Chondrocyte (in vitro differentiated cells): ENCODE data around the gene TIPRL. TPM values are rescaled to one million over a fixed set of nuclear protein-coding genes. Genes with fewer than 3 reads are reported as not detected.
A peak's percentile ranks its signal among the peaks of the same experiment; 100 is the strongest.

Source experiments
- DNase-seq: peaks from one replicate; pipeline ENCODE4 v3.0.0; 2021; ENCODE audit warnings: mixed read lengths, low spot score
- H3K27ac Mint-ChIP-seq: one replicate; pipeline ENCODE4 v1.8.0; 2021; ENCODE audit warnings: mild to moderate bottlenecking, moderate library complexity, mixed read lengths; ENCODE audit not compliant: unreplicated experiment
- H3K27me3 Mint-ChIP-seq: 2 replicates; pipeline ENCODE4 v1.8.0; 2021; ENCODE audit warnings: low read depth, mixed read lengths
- H3K36me3 Mint-ChIP-seq: 2 replicates; pipeline ENCODE4 v1.8.0; 2021; ENCODE audit warnings: low read depth, mixed read lengths
- H3K4me1 Mint-ChIP-seq: 2 replicates; pipeline ENCODE4 v1.8.0; 2021; ENCODE audit warnings: low read depth, mild to moderate bottlenecking, mixed read lengths
- H3K4me3 Mint-ChIP-seq: one replicate; pipeline ENCODE4 v1.8.0; 2021; ENCODE audit warnings: mild to moderate bottlenecking, moderate library complexity, mixed read lengths; ENCODE audit not compliant: unreplicated experiment
- H3K9me3 Mint-ChIP-seq: 2 replicates; pipeline ENCODE4 v1.8.0; 2021; ENCODE audit warnings: low read depth, mixed read lengths
- total RNA-seq: library from RNA; stranded (reverse); gene quantifications from 3 replicates; pipeline ENCODE4 v1.2.1, GENCODE V29; 2021
- TF ChIP-seq, protein P1 (sequence below): fragments of 200-600 bp; sonication (generic); IDR thresholded peaks from 2 replicates; pipeline ENCODE4 v1.5.0; 2021; ENCODE audit warnings: antibody characterized with exemption, mild to moderate bottlenecking, moderate library complexity

The TIPRL gene
- total RNA-seq, 1 donor from 2014 or later, result 37.4 TPM

DNA sequence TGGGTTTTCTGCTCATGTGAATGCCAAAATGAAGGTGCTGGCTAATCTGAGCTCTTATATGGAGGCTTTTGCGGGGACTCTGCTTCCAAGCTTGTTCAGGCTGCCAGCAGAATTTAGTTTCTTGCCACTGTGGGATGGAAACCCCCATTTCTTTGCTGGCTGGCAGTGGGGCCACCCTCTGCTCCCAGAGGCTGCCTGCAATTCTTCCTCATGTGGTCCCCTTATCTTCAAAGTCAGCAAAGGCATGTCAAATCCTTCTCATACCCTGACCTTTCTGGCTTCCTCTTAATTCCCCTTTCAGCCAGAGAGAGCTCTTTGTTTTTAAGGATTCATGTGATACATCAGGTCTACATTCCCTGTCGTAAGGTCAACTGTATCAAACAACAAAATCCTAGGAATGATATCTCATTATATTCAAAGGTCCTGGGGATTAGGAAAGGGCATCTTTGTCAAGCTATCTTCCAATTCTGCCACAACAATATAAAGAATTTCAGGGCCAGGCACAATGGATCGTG lies 36.8 kb upstream of the TIPRL start:
- Mint-ChIP-seq H3K27me3 (no peaks in the 10 kb centered on the region), H3K36me3 (peaks cover 3% of the 10 kb centered on the region), H3K27ac (no peak overlapping the region), H3K9me3 (no peaks in the 10 kb centered on the region), H3K4me3 (no peak overlapping the region), H3K4me1 (peaks cover 18% of the 10 kb centered on the region)
- DNase-seq, result no peak
- TF ChIP-seq, protein P1, sequence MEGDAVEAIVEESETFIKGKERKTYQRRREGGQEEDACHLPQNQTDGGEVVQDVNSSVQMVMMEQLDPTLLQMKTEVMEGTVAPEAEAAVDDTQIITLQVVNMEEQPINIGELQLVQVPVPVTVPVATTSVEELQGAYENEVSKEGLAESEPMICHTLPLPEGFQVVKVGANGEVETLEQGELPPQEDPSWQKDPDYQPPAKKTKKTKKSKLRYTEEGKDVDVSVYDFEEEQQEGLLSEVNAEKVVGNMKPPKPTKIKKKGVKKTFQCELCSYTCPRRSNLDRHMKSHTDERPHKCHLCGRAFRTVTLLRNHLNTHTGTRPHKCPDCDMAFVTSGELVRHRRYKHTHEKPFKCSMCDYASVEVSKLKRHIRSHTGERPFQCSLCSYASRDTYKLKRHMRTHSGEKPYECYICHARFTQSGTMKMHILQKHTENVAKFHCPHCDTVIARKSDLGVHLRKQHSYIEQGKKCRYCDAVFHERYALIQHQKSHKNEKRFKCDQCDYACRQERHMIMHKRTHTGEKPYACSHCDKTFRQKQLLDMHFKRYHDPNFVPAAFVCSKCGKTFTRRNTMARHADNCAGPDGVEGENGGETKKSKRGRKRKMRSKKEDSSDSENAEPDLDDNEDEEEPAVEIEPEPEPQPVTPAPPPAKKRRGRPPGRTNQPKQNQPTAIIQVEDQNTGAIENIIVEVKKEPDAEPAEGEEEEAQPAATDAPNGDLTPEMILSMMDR, result no peak

GRCh38 chr1:168145184-168146159 lies 33.3 kb upstream of the TIPRL start:
- Mint-ChIP-seq H3K27me3 (no peaks in the 10 kb centered on the region), H3K27ac (no peak overlapping the region), H3K4me1 (peaks cover 3% of the 10 kb centered on the region), H3K9me3 (no peaks in the 10 kb centered on the region), H3K36me3 (no peaks in the 10 kb centered on the region), H3K4me3 (no peak overlapping the region)
- TF ChIP-seq, protein P1, result peak; percentile 87
- no peak for DNase-seq

- Mint-ChIP-seq H3K36me3 (no peaks in the 10 kb centered on the region), H3K4me1 (peaks cover 3% of the 10 kb centered on the region), H3K9me3 (no peaks in the 10 kb centered on the region), H3K4me3 (no peak overlapping the region), H3K27me3 (no peaks in the 10 kb centered on the region), H3K27ac (no peak overlapping the region)
- DNase-seq, result no peak
- TF ChIP-seq, protein P1, result no peak
These were observed 32.6 kb upstream of the TIPRL start for GRCh38 chr1:168146160-168146539.

- Mint-ChIP-seq H3K27me3 (no peaks in the 10 kb centered on the region), H3K4me1 (peaks cover 3% of the 10 kb centered on the region), H3K36me3 (no peaks in the 10 kb centered on the region), H3K9me3 (no peaks in the 10 kb centered on the region), H3K27ac (no peak overlapping the region), H3K4me3 (no peak overlapping the region)
- TF ChIP-seq, protein P1, result no peak
- no peak for DNase-seq
These were observed 32.1 kb upstream of the TIPRL start for GRCh38 chr1:168146626-168147025.

GRCh38 chr1:168148916-168149315 lies 29.8 kb upstream of the TIPRL start:
- Mint-ChIP-seq H3K4me3 (no peak overlapping the region), H3K27ac (no peak overlapping the region), H3K4me1 (peaks cover 3% of the 10 kb centered on the region), H3K9me3 (no peaks in the 10 kb centered on the region), H3K36me3 (no peaks in the 10 kb centered on the region), H3K27me3 (no peaks in the 10 kb centered on the region)
- TF ChIP-seq, protein P1, result no peak
- DNase-seq, result no peak
